NCI-H226 (cell line): Measurements from ENCODE around the gene NCOA3.

Experiments
- DNase-seq: peaks from one replicate; pipeline ENCODE4 v3.0.0-alpha.2; 2015

Gene NCOA3

GRCh38 chr20:47647994-47648393, 146.3 kb downstream of the NCOA3 start:
- DNase-seq = no peak

GRCh38 chr20:47648943-47649342, 147.3 kb downstream of the NCOA3 start:
- DNase-seq = no peak

- DNase-seq = no peak
These were observed 150.6 kb downstream of the NCOA3 start for GRCh38 chr20:47652301-47652700.

GRCh38 chr20:47652794-47653193, 151.1 kb downstream of the NCOA3 start:
- no peak for DNase-seq

DNA sequence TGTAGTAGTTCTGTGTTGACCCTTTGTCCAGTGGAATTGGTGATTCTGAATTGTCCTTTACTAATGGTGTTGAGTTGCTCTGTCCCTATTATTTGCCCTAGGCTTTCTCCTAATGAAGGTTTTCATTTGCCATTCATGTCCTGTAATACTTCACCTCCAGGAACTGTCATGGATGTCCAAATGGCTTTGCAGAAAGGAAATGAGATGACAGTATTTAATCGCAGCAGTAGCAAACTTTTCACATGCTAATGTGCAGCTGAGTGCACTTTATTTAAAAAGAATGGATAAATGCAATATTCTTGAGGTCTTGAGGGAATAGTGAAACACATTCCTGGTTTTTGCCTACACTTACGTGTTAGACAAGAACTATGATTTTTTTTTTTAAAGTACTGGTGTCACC, 152.2 kb downstream of the NCOA3 start:
- DNase-seq = no peak

DNA sequence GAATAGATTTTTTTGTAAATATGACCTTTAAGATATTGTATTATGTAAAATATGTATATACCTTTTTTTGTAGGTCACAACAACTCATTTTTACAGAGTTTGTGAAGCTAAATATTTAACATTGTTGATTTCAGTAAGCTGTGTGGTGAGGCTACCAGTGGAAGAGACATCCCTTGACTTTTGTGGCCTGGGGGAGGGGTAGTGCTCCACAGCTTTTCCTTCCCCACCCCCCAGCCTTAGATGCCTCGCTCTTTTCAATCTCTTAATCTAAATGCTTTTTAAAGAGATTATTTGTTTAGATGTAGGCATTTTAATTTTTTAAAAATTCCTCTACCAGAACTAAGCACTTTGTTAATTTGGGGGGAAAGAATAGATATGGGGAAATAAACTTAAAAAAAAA, 152.7 kb downstream of the NCOA3 start:
- no peak for DNase-seq

DNA sequence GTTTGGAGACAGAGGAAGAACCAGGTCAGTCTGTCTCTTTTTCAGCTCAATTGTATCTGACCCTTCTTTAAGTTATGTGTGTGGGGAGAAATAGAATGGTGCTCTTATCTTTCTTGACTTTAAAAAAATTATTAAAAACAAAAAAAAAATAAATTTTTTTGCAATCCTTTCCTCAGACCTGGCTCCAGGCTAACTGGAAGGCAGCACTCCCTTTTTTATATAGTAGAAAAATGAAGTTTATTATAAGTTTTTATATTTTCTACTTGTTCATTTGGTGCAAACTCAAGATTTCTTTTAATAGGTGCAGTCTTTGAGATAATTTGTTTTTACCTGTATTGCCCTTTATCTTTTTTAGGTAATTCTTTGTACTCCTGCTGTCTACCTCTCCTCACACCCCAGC, 153.9 kb downstream of the NCOA3 start:
- DNase-seq = no peak

GRCh38 chr20:47656318-47656717, 154.6 kb downstream of the NCOA3 start:
- no peak for DNase-seq

DNA sequence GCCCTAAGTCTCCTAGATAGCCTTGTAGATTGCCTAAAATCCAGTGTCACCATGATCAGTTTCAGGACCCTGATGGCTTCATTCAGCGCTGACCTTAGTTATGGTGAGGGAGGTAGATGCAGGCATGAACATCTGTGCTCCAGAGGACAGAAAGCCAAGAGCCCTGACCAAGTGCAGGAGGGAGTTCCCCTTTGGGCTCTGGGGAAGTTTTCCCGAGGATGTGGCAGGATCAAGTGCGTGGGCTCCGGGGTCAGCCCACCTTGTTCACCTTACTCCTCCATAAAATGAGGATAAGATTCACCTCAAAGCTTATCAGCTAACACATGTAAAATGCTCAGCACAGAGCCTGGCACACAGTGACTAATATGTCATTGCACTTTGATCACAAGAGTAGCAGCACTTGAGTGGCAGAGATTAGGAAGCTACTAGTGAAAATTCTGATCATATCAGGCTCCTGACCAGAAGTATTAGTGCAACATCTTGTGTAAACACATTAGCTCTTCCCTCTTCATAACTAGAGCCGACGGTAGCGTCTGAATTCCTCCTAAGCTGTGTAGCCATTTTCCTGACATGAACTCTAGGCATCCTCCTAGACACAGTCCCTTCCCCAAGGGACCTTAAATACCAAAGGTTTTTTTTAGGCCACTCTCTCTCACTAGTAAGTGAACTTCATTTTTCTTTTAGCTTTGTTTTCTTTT, 158.4 kb downstream of the NCOA3 start:
- DNase-seq = no peak

DNA sequence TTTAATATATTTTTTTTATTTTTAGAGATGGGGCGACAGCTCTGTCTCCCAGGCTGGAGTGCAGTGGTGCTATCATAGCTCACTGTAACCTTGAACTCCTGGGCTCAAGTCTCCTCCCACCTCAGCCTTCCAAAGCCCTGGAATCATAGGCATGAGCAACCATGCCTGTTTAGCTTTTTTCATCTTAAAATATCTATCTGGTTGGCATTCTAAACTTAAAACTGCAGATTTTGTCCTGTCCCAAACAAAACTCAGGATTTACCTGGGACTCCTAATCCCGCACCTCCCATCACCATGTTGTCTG, 158.9 kb downstream of the NCOA3 start:
- DNase-seq = no peak

DNA sequence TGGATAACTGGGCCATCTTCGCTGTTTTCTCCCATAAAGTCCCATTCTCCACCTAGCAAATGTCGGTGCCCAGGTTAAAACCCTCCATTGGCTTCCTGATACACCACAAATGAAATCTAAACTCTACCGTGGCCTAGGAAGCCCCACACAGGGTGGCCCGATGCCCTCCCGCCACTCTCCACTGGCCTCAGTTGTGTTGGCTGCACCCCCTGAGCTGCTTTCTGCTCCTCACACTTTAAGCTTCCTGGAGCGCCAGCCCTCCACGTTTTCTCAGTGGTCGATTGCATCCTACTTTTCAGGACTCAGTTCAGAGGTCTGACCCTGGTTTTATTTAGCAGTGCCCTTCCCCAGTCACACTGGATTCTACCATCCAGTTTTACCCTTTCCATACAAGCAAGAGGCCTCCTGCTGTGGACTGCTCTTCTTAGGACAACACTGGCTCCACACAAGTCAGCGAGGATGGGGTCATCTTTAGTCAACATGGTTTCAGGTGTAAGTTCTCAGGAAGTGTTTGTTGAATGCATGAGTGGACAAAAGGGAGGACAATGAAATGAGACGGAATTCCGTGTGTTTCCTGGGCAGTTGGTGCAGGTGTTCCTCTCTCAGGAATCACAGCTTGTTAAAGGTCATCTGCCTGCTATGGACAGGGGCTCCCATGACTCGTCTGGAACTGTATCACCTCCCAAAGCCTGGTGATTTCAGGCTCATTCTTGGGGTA, 159.5 kb downstream of the NCOA3 start:
- DNase-seq = no peak

- DNase-seq = no peak
These were observed 160.0 kb downstream of the NCOA3 start for GRCh38 chr20:47661714-47662113.

GRCh38 chr20:47662483-47663353, 161.0 kb downstream of the NCOA3 start:
- no peak for DNase-seq

DNA sequence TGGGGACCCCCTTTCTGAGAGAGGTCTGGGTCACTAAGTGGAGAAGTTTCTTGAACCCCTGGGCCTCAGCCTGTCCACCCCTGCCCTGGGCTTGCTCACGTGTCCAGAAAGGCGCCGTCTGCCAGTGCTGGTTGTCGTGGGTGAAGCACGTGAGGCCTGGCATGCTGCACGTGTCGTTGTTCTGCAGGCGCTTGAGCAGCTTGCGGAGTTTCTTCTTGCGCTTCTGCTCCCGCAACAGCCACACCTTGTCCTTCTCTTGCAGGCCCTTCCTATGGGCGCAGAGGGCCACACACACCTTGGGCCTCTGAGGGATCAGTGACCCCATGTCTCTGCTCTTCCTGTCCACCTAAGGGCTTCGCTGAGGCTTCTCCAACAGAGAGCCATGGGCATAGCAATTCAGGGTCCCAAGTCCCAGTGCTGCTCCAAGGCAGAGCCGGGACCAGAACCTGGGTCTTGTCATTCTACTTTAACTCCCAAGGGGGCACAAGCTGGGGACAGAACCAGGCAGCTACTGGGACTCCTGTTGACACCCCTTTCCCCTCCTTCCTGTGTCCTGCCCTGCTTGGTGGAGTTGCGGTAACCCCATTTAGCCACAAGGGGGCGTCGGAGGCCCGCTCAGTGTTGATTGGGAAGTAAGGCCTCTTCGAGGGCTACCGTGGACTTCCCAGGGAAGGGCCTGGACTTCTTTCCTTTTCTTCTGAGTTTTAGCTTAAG, 161.8 kb downstream of the NCOA3 start:
- peak; percentile 53 for DNase-seq

GRCh38 chr20:47664068-47664437, 162.4 kb downstream of the NCOA3 start:
- no peak for DNase-seq

DNA sequence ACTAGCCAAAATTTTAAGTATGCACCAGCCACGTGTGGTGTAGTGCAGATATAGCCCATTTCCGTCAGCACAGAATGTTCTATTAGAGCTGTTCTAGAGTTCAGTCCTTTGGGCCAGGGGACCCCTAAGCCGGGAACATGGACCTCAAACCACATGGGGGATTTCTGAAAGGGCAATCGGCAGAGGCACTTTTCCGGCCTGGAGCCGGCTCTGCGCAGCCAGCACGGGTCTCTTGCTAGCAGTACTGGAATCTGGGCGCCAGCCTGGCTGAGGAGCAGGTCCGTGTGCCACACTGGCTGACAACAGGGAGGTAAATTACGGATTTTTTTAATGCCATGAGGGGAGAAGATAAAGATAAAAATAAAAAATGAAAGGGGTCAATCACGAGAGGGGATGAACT, 163.1 kb downstream of the NCOA3 start:
- DNase-seq = no peak

DNA sequence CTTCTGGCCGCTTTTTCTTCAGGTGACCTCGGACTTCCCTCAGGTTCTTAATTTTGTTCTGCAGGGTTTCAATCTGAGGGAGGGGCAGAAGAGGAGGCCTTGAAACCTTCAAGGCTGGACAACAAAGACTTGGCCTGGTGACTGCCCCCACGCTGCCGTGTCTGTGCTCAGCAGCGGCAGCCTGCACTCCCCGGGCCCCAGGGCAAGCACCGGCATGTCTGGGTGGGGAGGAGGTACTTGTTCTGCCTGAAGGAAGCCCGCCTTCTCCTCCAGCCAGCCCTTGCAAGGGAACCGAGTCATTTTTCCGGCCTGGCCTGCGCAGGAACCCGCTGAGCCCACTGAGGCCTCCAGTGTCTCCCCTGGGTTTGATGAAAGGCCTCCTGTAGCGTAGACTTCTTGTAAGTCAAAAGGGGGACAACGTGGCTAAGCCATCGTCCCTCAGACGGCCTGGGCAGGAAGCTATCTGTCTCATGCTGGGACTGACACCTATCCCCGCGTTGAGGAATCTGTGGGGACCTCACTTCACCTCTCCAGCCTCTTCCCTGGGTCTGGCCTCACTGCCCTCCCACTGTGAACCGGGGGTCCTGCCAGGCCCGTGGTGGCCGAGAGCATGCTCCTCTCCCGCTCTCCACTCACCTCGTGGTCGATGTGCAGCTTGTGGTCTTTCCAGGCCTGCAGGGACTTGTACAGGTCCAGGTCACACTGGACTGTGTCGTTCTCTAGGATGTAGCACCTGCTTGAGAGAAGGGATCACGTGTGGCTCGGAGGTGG, 163.7 kb downstream of the NCOA3 start:
- DNase-seq = no peak

DNA sequence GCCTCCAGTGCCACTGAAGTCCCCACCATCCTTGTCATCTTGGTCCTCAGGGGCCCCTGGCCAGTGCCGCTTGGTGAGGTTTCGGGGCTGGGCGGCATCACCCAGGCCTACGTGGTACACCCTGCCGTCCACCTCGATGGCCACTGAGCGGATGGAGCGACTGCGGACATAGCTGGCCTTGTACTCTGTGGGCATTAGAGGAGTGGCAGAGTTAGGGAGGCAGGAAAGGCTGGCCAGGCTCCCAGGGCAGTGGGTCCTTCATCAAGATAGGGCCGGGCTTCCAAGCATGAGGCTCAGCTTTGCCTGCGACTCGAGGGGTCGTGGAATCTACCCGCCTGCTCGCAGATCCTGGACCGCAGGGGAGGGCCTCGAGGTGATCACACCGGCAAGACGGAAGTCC, 164.6 kb downstream of the NCOA3 start:
- DNase-seq = no peak

- no peak for DNase-seq
These were observed 165.4 kb downstream of the NCOA3 start for GRCh38 chr20:47667086-47667485.

GRCh38 chr20:47667531-47668312, 166.0 kb downstream of the NCOA3 start:
- DNase-seq = no peak

DNA sequence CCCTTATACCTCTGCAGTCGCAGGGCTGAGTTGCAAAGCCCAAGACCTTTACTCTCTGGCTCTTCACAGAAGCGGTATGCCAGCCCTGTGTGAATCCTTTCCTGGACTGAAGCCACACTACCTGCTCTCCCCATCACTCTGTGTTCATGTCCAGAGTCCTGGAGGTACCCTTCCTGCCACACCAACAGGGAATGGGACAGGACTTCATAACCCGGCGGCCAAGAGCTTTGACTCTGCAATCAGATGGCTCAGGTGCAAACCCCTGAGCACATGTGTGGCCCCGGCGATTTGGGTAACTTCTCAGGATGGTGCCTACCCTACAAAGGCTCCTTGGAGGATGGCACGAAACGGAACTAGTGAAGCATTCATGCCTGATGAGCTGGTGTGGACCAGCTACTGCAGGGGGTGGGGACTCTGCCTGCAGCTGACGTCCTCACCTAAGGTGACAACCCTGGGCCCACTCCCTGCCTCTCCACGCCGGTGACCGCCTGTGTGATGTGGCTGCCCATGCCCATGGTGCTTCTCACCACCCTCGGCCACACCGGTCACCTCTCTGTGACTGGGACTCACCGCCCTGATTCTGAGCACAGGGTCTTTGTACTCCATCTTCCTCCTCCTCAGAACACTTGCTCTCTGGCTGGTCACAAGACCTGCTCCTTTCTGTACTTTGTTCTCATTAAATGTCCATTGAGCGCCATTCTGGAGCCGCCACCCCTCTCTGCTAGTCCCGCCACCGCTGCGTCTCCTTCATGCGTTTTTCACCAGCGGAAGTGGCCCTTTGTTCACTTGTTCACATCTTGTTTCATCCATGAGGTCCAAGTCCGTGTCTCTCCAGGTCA, 166.8 kb downstream of the NCOA3 start:
- DNase-seq = no peak
